Measurements from ENCODE around the gene ACOT8.
A peak's percentile ranks its signal among the peaks of the same experiment; 100 is the strongest.
"Not testable (repeated sequence)": the region's sequence is repeated elsewhere in the genome, so short reads cannot be mapped to it uniquely, and the experiment has no call there.

Gene ACOT8

DNA sequence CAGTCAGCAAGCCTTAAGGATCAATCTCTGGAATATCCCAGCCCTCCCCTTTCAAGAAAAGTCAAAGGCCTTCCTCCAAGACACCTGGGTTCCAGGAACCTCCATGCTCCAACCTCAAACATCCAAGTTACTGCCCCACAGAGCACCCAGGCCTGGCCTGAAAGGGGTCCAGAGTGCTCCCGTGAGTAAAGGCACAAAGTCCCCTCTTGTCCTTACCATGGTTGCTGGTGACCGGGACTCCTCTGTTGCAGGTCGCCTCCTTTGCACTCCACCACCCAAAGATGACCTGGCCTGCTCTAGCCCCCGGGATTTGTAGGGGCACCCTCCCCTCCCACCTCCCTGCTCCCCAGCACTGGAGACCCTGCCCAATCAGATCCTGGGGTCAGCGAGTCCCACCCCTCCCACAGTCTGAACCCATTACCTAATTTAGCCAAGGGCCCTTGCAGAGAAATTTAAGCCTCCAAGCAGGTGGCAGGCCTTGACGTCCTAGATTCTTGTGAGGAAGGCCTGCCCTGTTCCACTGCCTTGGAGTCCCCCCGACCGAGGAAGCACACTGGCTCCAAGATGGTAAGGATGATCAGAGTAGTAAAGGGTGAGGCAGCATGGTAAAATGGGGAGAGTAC lies 30.1 kb downstream of the ACOT8 start, which contains the start of gene TNNC2:
TNNC2 (minus strand) TSS at position 283 of the 623 bp plus-strand sequence; CDS start at position 219, 64 bp downstream.
- DNase-seq (ENCODE audit: low spot score): no peak

GRCh38 chr20:45826381-45827019 lies 30.7 kb downstream of the ACOT8 start:
- no peak for DNase-seq (ENCODE audit: low spot score)

- DNase-seq (ENCODE audit: low spot score): no peak
Measured at GRCh38 chr20:45823949-45824835, 33.0 kb downstream of the ACOT8 start.

DNA sequence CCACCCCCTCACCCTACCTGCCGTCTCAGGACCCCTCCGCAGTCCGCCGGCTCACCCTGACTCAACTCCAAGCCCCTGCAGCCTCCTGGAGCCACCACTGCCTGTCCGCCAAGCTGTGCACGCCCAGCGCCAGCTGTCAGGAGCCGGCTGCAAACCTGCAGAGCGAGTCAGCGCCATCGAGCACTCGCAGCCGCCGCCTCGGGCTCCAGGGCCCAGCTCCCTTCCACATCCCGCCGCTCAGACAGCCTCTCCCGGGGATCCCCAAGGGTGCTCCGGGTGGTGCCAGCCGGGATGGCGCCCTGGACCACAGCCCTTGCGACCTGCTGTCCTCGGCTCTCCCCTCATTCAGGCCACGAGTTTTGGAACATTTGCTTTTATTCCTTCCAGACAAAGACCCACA lies 34.3 kb downstream of the ACOT8 start:
- DNase-seq (ENCODE audit: low spot score): no peak

GRCh38 chr20:45821947-45822346 lies 35.2 kb downstream of the ACOT8 start:
- DNase-seq (ENCODE audit: low spot score): no peak

GRCh38 chr20:45819466-45819865 lies 37.7 kb downstream of the ACOT8 start:
- DNase-seq (ENCODE audit: low spot score): no peak

GRCh38 chr20:45818239-45818638 lies 39.0 kb downstream of the ACOT8 start:
- DNase-seq (ENCODE audit: low spot score): no peak

GRCh38 chr20:45817376-45818194 lies 39.6 kb downstream of the ACOT8 start:
- no peak for DNase-seq (ENCODE audit: low spot score)

DNA sequence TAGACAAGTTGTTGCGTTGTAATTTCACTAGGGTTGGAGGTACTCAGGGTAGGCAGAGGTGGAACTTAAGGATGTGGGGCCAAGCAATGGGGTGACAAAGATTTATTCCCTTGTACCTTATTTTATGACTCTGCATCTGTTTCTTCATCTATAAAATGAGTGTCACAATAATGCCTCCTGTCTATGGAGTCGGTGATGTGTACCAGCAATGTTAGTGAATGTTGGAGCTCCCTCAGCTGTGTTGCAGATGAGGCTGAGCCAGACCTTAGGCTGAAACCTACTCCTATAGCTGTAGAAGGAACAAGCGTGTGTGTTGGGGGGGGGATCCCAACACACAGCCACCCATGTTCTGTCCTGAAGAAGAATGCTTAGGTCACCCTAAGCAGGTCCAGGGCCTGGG lies 40.2 kb downstream of the ACOT8 start:
- no peak for DNase-seq (ENCODE audit: low spot score)

DNA sequence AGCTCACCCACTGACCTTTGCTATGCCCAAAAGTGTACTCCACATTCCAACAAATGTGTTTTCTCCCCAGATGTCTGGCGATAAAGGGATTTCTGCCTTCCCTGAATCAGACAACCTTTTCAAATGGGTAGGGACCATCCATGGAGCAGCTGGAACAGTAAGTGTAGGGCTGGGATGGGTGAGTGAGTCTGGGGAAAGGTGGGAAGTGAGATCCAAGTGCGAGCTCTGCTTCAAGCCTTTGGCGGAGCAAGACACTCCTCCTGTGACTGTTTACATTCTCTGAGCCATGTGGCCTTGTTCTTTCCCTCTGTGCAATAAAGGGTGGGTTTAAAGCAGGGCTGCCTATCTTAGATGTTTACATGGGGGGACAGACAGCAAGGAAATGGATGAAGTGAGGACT lies 42.9 kb downstream of the ACOT8 start:
- DNase-seq (ENCODE audit: low spot score): no peak

DNA sequence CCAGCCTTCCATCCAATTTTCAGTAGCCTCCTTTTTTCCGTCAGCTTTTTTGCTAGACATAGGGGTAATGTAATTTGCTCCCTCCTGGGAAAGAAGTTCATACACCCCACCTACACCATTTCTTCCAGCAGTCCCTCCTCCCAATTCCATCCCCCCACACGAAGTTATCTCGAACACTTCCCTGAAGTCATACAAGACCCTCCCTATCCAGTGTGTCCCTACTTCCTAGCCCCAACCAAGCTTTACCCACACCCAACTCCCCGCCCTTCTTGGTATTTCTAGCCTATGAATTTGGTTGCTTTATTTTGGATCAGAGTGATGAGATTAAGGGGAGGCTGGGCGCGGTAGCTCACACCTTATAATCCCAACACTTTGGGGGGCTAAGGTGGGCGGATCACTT lies 43.7 kb downstream of the ACOT8 start:
- no peak for DNase-seq (ENCODE audit: low spot score)

- DNase-seq (ENCODE audit: low spot score): no peak
Measured at GRCh38 chr20:45813006-45813340, 44.2 kb downstream of the ACOT8 start.

GRCh38 chr20:45812157-45813005 lies 44.8 kb downstream of the ACOT8 start, which contains the start of gene UBE2C:
TSS of gene UBE2C (plus strand) at chr20:45812644. CDS start at chr20:45812696, 52 bp downstream.
- peak; percentile 99 for DNase-seq (ENCODE audit: low spot score)

- DNase-seq (ENCODE audit: low spot score): no peak
Measured at GRCh38 chr20:45810191-45810970, 46.8 kb downstream of the ACOT8 start.

DNA sequence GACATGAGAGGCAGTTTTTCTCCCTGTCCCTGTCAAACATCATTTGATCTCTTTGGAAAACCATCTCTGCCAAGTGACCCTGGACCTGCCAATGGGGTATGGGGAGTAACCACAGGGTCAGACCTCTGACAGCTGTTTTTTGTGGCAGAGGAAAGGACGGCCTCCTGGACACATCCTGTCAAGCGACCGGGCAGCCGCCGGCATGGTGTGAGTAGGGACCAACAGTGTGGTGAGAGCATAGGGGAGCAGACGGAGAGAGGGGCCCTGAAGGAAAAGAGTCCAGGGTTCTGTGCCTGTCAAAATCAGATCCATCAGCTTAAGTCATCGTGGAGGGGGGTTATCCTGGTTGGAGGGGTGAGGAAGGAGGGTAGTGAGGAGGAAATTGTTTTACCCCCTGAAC lies 55.3 kb downstream of the ACOT8 start:
- DNase-seq (ENCODE audit: low spot score): no peak

- DNase-seq (ENCODE audit: low spot score): peak; percentile 40
Measured at GRCh38 chr20:45798935-45799642, 58.1 kb downstream of the ACOT8 start.

- not testable (repeated sequence) for DNase-seq (ENCODE audit: low spot score)
Measured at GRCh38 chr20:45797955-45798354, 59.2 kb downstream of the ACOT8 start.

GRCh38 chr20:45797510-45797909 lies 59.7 kb downstream of the ACOT8 start:
- DNase-seq (ENCODE audit: low spot score): not testable (repeated sequence)

GRCh38 chr20:45796337-45797065 lies 60.7 kb downstream of the ACOT8 start:
- DNase-seq (ENCODE audit: low spot score): no peak

Measured in LoVo (cell line).